Mammary epithelial cell (primary cell): Measurements from ENCODE around the gene MB.

Source experiments
- EZH2 ChIP-seq: IDR thresholded peaks from 2 replicates; pipeline ENCODE4 v1.6.1; 2012; ENCODE audit warnings: low read length, inconsistent platforms, borderline replicate concordance
- TF ChIP-seq, protein P1 (sequence below), 2 donors: IDR thresholded peaks in 1 of 2; conservative IDR thresholded peaks in 1 of 2; 2 replicates each; pipeline ENCODE4 v1.5.1; 2011 to 2012; ENCODE audit warnings: inconsistent platforms in 2 of 2, low read length in 2 of 2, mild to moderate bottlenecking in 2 of 2, control low read depth in 1 of 2, low read depth in 1 of 2; ENCODE audit not compliant: insufficient read depth in 1 of 2; ENCODE audit errors: extremely low read depth in 1 of 2

DNA sequence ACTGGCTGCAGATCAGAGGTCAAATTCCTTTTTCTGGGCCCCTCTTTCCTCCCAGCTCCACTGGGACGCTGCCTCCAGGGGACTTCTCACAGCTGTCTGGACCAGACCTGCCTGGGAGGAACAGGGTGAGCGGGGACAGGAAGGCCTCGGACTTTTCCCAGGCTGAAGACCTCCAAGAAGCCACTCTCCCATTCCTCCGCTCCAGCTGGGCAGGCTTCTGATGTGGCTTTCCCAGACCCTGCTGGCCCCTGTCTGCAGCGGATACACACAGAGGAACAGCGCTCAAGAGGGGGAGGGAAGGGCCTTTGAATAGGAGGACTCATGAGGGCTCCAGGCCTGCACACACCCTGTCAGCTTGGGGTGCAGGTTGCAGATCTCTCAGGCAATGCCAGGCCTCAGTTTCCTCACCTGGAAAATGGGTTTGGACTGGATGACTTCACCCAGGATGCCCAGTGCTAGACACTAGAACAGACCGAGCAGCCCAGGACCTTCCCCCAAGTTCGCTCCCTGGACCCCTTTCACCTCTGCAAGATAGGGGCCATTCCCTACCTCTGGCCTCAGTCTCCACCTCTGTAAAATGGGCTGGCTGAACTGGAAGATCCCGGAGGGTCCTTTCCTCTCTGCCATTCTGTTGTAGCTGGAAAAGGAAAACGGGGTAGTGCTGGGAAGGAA lies 36.6 kb downstream of the MB start:
- TF ChIP-seq EZH2 = no peak
- TF ChIP-seq, protein P1, sequence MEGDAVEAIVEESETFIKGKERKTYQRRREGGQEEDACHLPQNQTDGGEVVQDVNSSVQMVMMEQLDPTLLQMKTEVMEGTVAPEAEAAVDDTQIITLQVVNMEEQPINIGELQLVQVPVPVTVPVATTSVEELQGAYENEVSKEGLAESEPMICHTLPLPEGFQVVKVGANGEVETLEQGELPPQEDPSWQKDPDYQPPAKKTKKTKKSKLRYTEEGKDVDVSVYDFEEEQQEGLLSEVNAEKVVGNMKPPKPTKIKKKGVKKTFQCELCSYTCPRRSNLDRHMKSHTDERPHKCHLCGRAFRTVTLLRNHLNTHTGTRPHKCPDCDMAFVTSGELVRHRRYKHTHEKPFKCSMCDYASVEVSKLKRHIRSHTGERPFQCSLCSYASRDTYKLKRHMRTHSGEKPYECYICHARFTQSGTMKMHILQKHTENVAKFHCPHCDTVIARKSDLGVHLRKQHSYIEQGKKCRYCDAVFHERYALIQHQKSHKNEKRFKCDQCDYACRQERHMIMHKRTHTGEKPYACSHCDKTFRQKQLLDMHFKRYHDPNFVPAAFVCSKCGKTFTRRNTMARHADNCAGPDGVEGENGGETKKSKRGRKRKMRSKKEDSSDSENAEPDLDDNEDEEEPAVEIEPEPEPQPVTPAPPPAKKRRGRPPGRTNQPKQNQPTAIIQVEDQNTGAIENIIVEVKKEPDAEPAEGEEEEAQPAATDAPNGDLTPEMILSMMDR (conservative IDR thresholded peaks at IDR 0.05 in 1 of 2, IDR thresholded peaks at IDR 0.05 in 1 of 2; ENCODE audit: extremely low read depth in 1 of 2, insufficient read depth in 1 of 2, low read depth in 1 of 2, low read length in 2 of 2) = no peak
